Astrocyte (in vitro differentiated cells and primary cell): ENCODE data around the gene SLC30A10. TPM values are rescaled to one million over a fixed set of nuclear protein-coding genes. Genes with fewer than 3 reads are reported as not detected.

Source experiments
- DNase-seq: peaks from one replicate; pipeline ENCODE4 v3.0.0-alpha.2; 2010; ENCODE audit warnings: low read depth
- FAIRE-seq: peaks from 2 replicates; lab custom pipeline; 2011; peaks lifted over from hg19 to GRCh38; lab: Jason Lieb, UNC
- H2AFZ ChIP-seq: 2 replicates; pipeline ENCODE4 v1.6.0; 2012; ENCODE audit warnings: low read depth, low read length, inconsistent platforms
- H3K27ac ChIP-seq: 2 replicates; pipeline ENCODE4 v1.5.1; 2011; ENCODE audit warnings: low read depth, low read length, inconsistent platforms
- H3K27me3 ChIP-seq: 2 replicates; pipeline ENCODE4 v1.6.0; 2011; ENCODE audit warnings: low read length, inconsistent platforms; ENCODE audit not compliant: insufficient read depth
- H3K36me3 ChIP-seq: 2 replicates; pipeline ENCODE4 v1.5.1; 2011; ENCODE audit warnings: low read length, inconsistent platforms; ENCODE audit not compliant: insufficient read depth
- H3K4me1 ChIP-seq: 2 replicates; pipeline ENCODE4 v1.5.1; 2011; ENCODE audit warnings: low read length, inconsistent platforms; ENCODE audit not compliant: insufficient read depth
- H3K4me2 ChIP-seq: 2 replicates; pipeline ENCODE4 v1.6.0; 2012; ENCODE audit warnings: low read length, inconsistent platforms
- H3K4me3 ChIP-seq: 2 replicates; pipeline ENCODE4 v1.5.1; 2011; ENCODE audit warnings: low read depth, mild to moderate bottlenecking, low read length, inconsistent platforms; ENCODE audit not compliant: insufficient read depth
- H3K79me2 ChIP-seq: 2 replicates; pipeline ENCODE4 v1.6.0; 2012; ENCODE audit warnings: mild to moderate bottlenecking, low read length, inconsistent platforms; ENCODE audit not compliant: insufficient read depth
- H3K9ac ChIP-seq: 2 replicates; pipeline ENCODE4 v1.6.0; 2012; ENCODE audit warnings: mild to moderate bottlenecking, low read length, inconsistent platforms
- H3K9me3 ChIP-seq: 2 replicates; pipeline ENCODE4 v1.5.1; 2012; ENCODE audit warnings: low read depth, mild to moderate bottlenecking, low read length, inconsistent platforms; ENCODE audit not compliant: insufficient read depth
- H4K20me1 ChIP-seq: 2 replicates; pipeline ENCODE4 v1.6.0; 2012; ENCODE audit warnings: low read length, inconsistent platforms; ENCODE audit not compliant: insufficient read depth
- H3K27ac Mint-ChIP-seq: one replicate; pipeline ENCODE4 v1.8.0; 2021; ENCODE audit warnings: mild to moderate bottlenecking, mixed read lengths; ENCODE audit not compliant: unreplicated experiment
- H3K27me3 Mint-ChIP-seq: one replicate; pipeline ENCODE4 v1.8.0; 2021; ENCODE audit warnings: low read depth, mixed read lengths; ENCODE audit not compliant: unreplicated experiment
- H3K36me3 Mint-ChIP-seq: one replicate; pipeline ENCODE4 v1.8.0; 2021; ENCODE audit warnings: low read depth, mixed read lengths; ENCODE audit not compliant: unreplicated experiment
- H3K4me1 Mint-ChIP-seq: one replicate; pipeline ENCODE4 v1.8.0; 2021; ENCODE audit warnings: low read depth, mixed read lengths; ENCODE audit not compliant: unreplicated experiment
- H3K4me3 Mint-ChIP-seq: one replicate; pipeline ENCODE4 v1.8.0; 2021; ENCODE audit warnings: mild to moderate bottlenecking, moderate library complexity, mixed read lengths; ENCODE audit not compliant: unreplicated experiment
- H3K9me3 Mint-ChIP-seq: one replicate; pipeline ENCODE4 v1.8.0; 2021; ENCODE audit warnings: mild to moderate bottlenecking, mixed read lengths; ENCODE audit not compliant: unreplicated experiment
- CTCF ChIP-seq: IDR thresholded peaks from 2 replicates; pipeline ENCODE4 v1.5.1; 2011; ENCODE audit warnings: low read depth, mild to moderate bottlenecking, inconsistent platforms, low read length, moderate library complexity; ENCODE audit not compliant: insufficient read depth
- EZH2 ChIP-seq: IDR thresholded peaks from 2 replicates; pipeline ENCODE4 v1.6.1; 2012; ENCODE audit warnings: mild to moderate bottlenecking, low read length, inconsistent platforms; ENCODE audit not compliant: insufficient read depth
- total RNA-seq: library from RNA; stranded (reverse); gene quantifications from 2 replicates; pipeline ENCODE4 v1.2.1, GENCODE V29; 2021

Gene SLC30A10
- total RNA-seq, 1 donor from 2014 or later = not detected

- Mint-ChIP-seq H3K27me3 (peaks cover 3% of the 10 kb centered on the region), H3K36me3 (peaks cover 6% of the 10 kb centered on the region), H3K9me3 (no peaks in the 10 kb centered on the region), H3K4me3 (no peak overlapping the region), H3K27ac (no peak overlapping the region), H3K4me1 (no peaks in the 10 kb centered on the region)
- DNase-seq (no peak), FAIRE-seq (no peak)
- Histone ChIP-seq H3K36me3 (peaks cover 3% of the 10 kb centered on the region), H3K9ac (no peak overlapping the region), H3K4me2 (no peak overlapping the region), H4K20me1 (no peaks in the 10 kb centered on the region), H3K9me3 (no peaks in the 10 kb centered on the region), H3K79me2 (no peaks in the 10 kb centered on the region), H2AFZ (no peak overlapping the region), H3K4me1 (no peaks in the 10 kb centered on the region), H3K27me3 (no peaks in the 10 kb centered on the region), H3K27ac (no peak overlapping the region), H3K4me3 (no peak overlapping the region)
- no peak for TF ChIP-seq EZH2
- no peak for TF ChIP-seq CTCF
These were observed 35.1 kb upstream of the SLC30A10 start for GRCh38 chr1:219963432-219963831.

- H3K27me3 ChIP-seq = no peaks in the 10 kb centered on the region
- H2AFZ ChIP-seq = no peak overlapping the region
- H3K36me3 ChIP-seq = no peaks in the 10 kb centered on the region
- Mint-ChIP-seq H3K4me3 (no peak overlapping the region), H3K36me3 (no peaks in the 10 kb centered on the region), H3K27ac (no peak overlapping the region), H3K9me3 (no peaks in the 10 kb centered on the region), H3K4me1 (no peaks in the 10 kb centered on the region), H3K27me3 (peaks cover 3% of the 10 kb centered on the region)
- TF ChIP-seq EZH2 = no peak
- TF ChIP-seq CTCF = no peak
- no peaks in the 10 kb centered on the region for H3K79me2 ChIP-seq
- no peak overlapping the region for H3K27ac ChIP-seq
- DNase-seq = no peak
- no peak overlapping the region for H3K4me3 ChIP-seq
- no peak for FAIRE-seq
- H3K4me1 ChIP-seq = no peaks in the 10 kb centered on the region
- H3K9me3 ChIP-seq = no peaks in the 10 kb centered on the region
- H4K20me1 ChIP-seq = no peaks in the 10 kb centered on the region
- H3K4me2 ChIP-seq = no peak overlapping the region
- H3K9ac ChIP-seq = no peak overlapping the region
These were observed 33.3 kb upstream of the SLC30A10 start for GRCh38 chr1:219961684-219962083.

DNA sequence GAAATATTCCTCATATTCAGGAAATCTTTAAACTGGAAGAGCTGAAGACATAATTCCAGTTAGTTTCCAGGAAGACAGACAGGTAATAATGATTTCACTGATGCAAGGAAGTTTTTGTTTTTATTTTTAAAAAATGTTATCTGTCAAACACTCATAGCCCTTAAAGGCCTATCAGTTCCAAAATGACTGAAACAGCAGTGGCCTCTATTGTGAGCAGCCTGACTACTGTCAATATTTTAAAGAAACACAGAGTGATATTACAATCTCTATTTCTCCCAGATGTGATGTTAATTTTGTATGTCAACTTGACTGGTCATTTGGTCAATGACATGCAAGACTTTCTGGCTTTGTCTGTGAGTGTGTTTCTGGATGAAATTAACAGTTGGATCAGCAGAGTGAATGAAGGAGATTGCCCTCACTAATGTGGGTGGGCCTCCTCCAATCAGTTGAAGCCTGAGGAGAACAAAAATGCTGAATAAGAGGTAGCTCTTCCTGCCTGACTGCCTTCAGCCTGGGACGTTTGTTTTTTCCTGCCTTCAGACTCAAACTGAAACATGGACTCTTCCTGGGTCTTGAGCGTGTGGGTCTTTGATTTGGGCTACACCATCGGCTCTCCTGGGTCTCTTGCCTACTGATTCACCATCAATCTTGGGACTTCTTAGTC is 31.3 kb upstream of the SLC30A10 start:
- Mint-ChIP-seq H3K27ac (no peak overlapping the region), H3K27me3 (peaks cover 3% of the 10 kb centered on the region), H3K36me3 (no peaks in the 10 kb centered on the region), H3K4me3 (no peak overlapping the region), H3K4me1 (no peaks in the 10 kb centered on the region), H3K9me3 (no peaks in the 10 kb centered on the region)
- no peaks in the 10 kb centered on the region for H3K79me2 ChIP-seq
- no peak for FAIRE-seq
- no peaks in the 10 kb centered on the region for H3K36me3 ChIP-seq
- TF ChIP-seq CTCF (no peak), EZH2 (no peak)
- no peak overlapping the region for H3K27ac ChIP-seq
- H3K4me2 ChIP-seq = no peak overlapping the region
- no peaks in the 10 kb centered on the region for H3K27me3 ChIP-seq
- no peaks in the 10 kb centered on the region for H3K9me3 ChIP-seq
- H3K4me3 ChIP-seq = no peak overlapping the region
- H2AFZ ChIP-seq = no peak overlapping the region
- no peak overlapping the region for H3K9ac ChIP-seq
- no peaks in the 10 kb centered on the region for H3K4me1 ChIP-seq
- H4K20me1 ChIP-seq = no peaks in the 10 kb centered on the region
- no peak for DNase-seq
